A549 (cell line): ENCODE measurements around the gene SHISA6. TPM values are rescaled to one million over a fixed set of nuclear protein-coding genes. Genes with fewer than 3 reads are reported as not detected.

Experiments
- ATAC-seq, 2 experiments: fragments of 200-7000 bp in 1 of 2; fragments of >200 bp in 1 of 2; cut with Nextera tagmentation in 1 of 2; cut with Tn5 transposase in 1 of 2; 3 replicates each; pipeline versions ENCODE4 v1.8.0 to v1.9.1; 2018 to 2020; ENCODE audit warnings: mild to moderate bottlenecking in 1 of 2, moderate library complexity in 1 of 2
- CTCF ChIA-PET: fragments of 300-600 bp; sonication (Branson Sonifier 250); formaldehyde crosslinking; extraction: SDS; loops from one replicate; lab custom pipeline; 2021; ENCODE audit warnings: antibody characterized with exemption, inconsistent platforms; lab: Yijun Ruan, JAX
- POLR2A ChIA-PET: fragments of 350-600 bp; formaldehyde crosslinking; extraction: SDS; loops from one replicate; lab custom pipeline; 2021; ENCODE audit warnings: antibody characterized with exemption, inconsistent platforms; lab: Yijun Ruan, JAX
- DNase-seq, 2 experiments: peaks; one replicate each; pipeline versions ENCODE4 v3.0.0 to v3.0.0-alpha.2; 2011 to 2016; ENCODE audit warnings: low read depth in 1 of 2, low spot score in 1 of 2
- FAIRE-seq: peaks from 2 replicates; lab custom pipeline; 2011; peaks lifted over from hg19 to GRCh38; lab: Jason Lieb, UNC
- H3K27ac ChIP-seq, 2 experiments: fragments of >200 bp; sonication (Bioruptor Twin); formaldehyde crosslinking; 3 replicates each; pipeline ENCODE4 v1.5.1; 2016 to 2017
- H3K4me1 ChIP-seq: fragments of >200 bp; sonication (Bioruptor Twin); formaldehyde crosslinking; 3 replicates; pipeline ENCODE4 v1.6.1; 2016
- H3K4me2 ChIP-seq: fragments of >200 bp; sonication (Bioruptor Twin); formaldehyde crosslinking; 3 replicates; pipeline ENCODE4 v1.6.1; 2016
- H3K4me3 ChIP-seq: fragments of >200 bp; sonication (Bioruptor Twin); formaldehyde crosslinking; 3 replicates; pipeline ENCODE4 v1.5.1; 2016
- H3K9me3 ChIP-seq: fragments of >200 bp; sonication (Bioruptor Twin); formaldehyde crosslinking; 3 replicates; pipeline ENCODE4 v1.6.1; 2016
- CBX2 ChIP-seq: fragments of 200-600 bp; sonication (generic); IDR thresholded peaks from 2 replicates; pipeline ENCODE4 v1.6.1; 2016; ENCODE audit warnings: low read depth, mild to moderate bottlenecking, borderline replicate concordance
- CHD4 ChIP-seq: fragments of 200-600 bp; sonication (generic); IDR thresholded peaks from 2 replicates; pipeline ENCODE4 v1.6.1; 2016; ENCODE audit warnings: antibody characterized with exemption, mild to moderate bottlenecking, borderline replicate concordance
- EHF ChIP-seq: fragments of 250-450 bp; sonication (Bioruptor Pico); IDR thresholded peaks from 2 replicates; pipeline ENCODE4 v1.5.0; 2020; ENCODE audit warnings: mild to moderate bottlenecking
- EHMT2 ChIP-seq: fragments of 200-600 bp; sonication (generic); IDR thresholded peaks from 2 replicates; pipeline ENCODE4 v1.6.1; 2016; ENCODE audit warnings: antibody characterized with exemption, low read depth, mild to moderate bottlenecking, moderate library complexity
- FOXS1 ChIP-seq: fragments of 250-450 bp; sonication (Bioruptor Pico); IDR thresholded peaks from 2 replicates; pipeline ENCODE4 v1.5.0; 2020; ENCODE audit warnings: mild to moderate bottlenecking, moderate library complexity
- KDM1A ChIP-seq: fragments of 200-600 bp; sonication (generic); IDR thresholded peaks from 2 replicates; pipeline ENCODE4 v1.6.1; 2016; ENCODE audit warnings: low read depth, mild to moderate bottlenecking
- KDM5A ChIP-seq: fragments of 200-600 bp; sonication (generic); IDR thresholded peaks from 2 replicates; pipeline ENCODE4 v1.6.1; 2016; ENCODE audit warnings: antibody characterized with exemption, mild to moderate bottlenecking
- MAFK ChIP-seq: fragments of 450-650 bp; IDR thresholded peaks from 2 replicates; pipeline ENCODE4 v1.6.1; 2014; ENCODE audit not compliant: partially characterized antibody
- MYC ChIP-seq: IDR thresholded peaks from 2 replicates; pipeline ENCODE4 v1.6.1; 2012; ENCODE audit warnings: mild to moderate bottlenecking, inconsistent platforms, low read length, improper control_type of control experiment, borderline replicate concordance
- NFE2L2 ChIP-seq: fragments of 150-350 bp; conservative IDR thresholded peaks from 2 replicates; pipeline ENCODE4 v1.6.1; 2014; ENCODE audit warnings: low read length
- NR3C1 ChIP-seq: fragments of >200 bp; sonication (Bioruptor Twin); formaldehyde crosslinking; IDR thresholded peaks from 3 replicates; pipeline ENCODE4 v1.6.1; 2017
- PHF8 ChIP-seq: fragments of 200-600 bp; sonication (generic); IDR thresholded peaks from 2 replicates; pipeline ENCODE4 v1.6.1; 2016; ENCODE audit warnings: low read depth, mild to moderate bottlenecking, antibody characterized with exemption, moderate library complexity, borderline replicate concordance
- POLR2AphosphoS2 ChIP-seq: conservative IDR thresholded peaks from 2 replicates; pipeline ENCODE4 v1.6.1; 2012; ENCODE audit warnings: low read length, improper control_type of control experiment, inconsistent platforms
- RAD21 ChIP-seq, 2 experiments: fragments of >200 bp in 1 of 2; sonication (Bioruptor Twin) in 1 of 2; formaldehyde crosslinking in 1 of 2; IDR thresholded peaks in 1 of 2; conservative IDR thresholded peaks in 1 of 2; 2 replicates in 1 of 2; 3 replicates in 1 of 2; pipeline ENCODE4 v1.6.1; 2012 to 2018; ENCODE audit warnings: inconsistent platforms in 1 of 2
- RARB ChIP-seq: fragments of 250-450 bp; sonication (Bioruptor Pico); IDR thresholded peaks from 2 replicates; pipeline ENCODE4 v1.8.0; 2021; ENCODE audit warnings: mild to moderate bottlenecking, moderate library complexity
- RFX5 ChIP-seq: fragments of 450-650 bp; IDR thresholded peaks from 2 replicates; pipeline ENCODE4 v1.7.1; 2014; ENCODE audit warnings: antibody characterized with exemption, mild to moderate bottlenecking, moderate library complexity
- SREBF2 ChIP-seq: fragments of 450-650 bp; IDR thresholded peaks from 2 replicates; pipeline ENCODE4 v1.6.1; 2014; ENCODE audit warnings: mild to moderate bottlenecking, moderate library complexity
- ZC3H11A ChIP-seq: fragments of 450-650 bp; IDR thresholded peaks from 2 replicates; pipeline ENCODE4 v1.6.1; 2014; ENCODE audit warnings: antibody characterized with exemption, mild to moderate bottlenecking
- ZSCAN20 ChIP-seq: fragments of 250-450 bp; sonication (Bioruptor Pico); IDR thresholded peaks from 2 replicates; pipeline ENCODE4 v1.8.0; 2022; ENCODE audit warnings: mild to moderate bottlenecking, moderate library complexity
- WGBS: methylation state at CpG from one replicate; pipeline ENCODE4 v1.1.6; 2017; ENCODE audit errors: missing lambda C conversion rate; 5-methylcytosine and 5-hydroxymethylcytosine counted together
- polyA plus RNA-seq, 4 experiments: library from polyadenylated mRNA; depleted of rRNA in 3 of 4; stranded (reverse); fragments of >200 nt; fragmentation: RNase III in 1 of 4; extraction: RNeasy Plus Mini Kit Qiagen cat#74134 plus additional on column Dnase treatment in 1 of 4; gene quantifications; 2 replicates in 3 of 4; 3 replicates in 1 of 4; pipeline ENCODE4 v1.2.3, GENCODE V29; 2011 to 2017
- TF ChIP-seq, protein P1 (sequence below): IDR thresholded peaks from 2 replicates; pipeline ENCODE4 v1.6.1; 2012
- TF ChIP-seq, protein P2 (sequence below): fragments of 450-650 bp; IDR thresholded peaks from 2 replicates; pipeline ENCODE4 v1.6.1; 2014; ENCODE audit warnings: antibody characterized with exemption
- TF ChIP-seq, protein P3 (sequence below): fragments of 200-600 bp; sonication (generic); IDR thresholded peaks from 2 replicates; pipeline ENCODE4 v1.6.1; 2016; ENCODE audit warnings: antibody characterized with exemption, mild to moderate bottlenecking, moderate library complexity

The SHISA6 gene
- polyA plus RNA-seq, 2 of the 4 experiments (the other 2 are of a cell fraction) = not detected

GRCh38 chr17:11550431-11550830, 309.4 kb downstream of the SHISA6 start:
- CTCF ChIA-PET = interaction anchor here (0.5 to 1.0 kb wide), 2 partner anchors 36 to 59 kb away, joined by 3 read pairs; no protein-coding TSS in a partner anchor
- no peak for FAIRE-seq
- WGBS = 5% methylated on average over 2 of the region's 2 CpGs

GRCh38 chr17:11551442-11551841, 310.4 kb downstream of the SHISA6 start:
- WGBS = 23% methylated on average over 6 of the region's 6 CpGs
- TF ChIP-seq RARB (CRISPR knock-in tag) (no peak), EHMT2 (no peak), FOXS1 (CRISPR knock-in tag) (no peak), KDM1A (no peak), RAD21 (conservative IDR thresholded peaks at IDR 0.05 in 1 of 2, IDR thresholded peaks at IDR 0.05 in 1 of 2) (no peak), SREBF2 (no peak), ZSCAN20 (CRISPR knock-in tag) (no peak), POLR2AphosphoS2 (no peak), MYC (no peak), KDM5A (no peak), RFX5 (no peak), EHF (no peak), MAFK (no peak), NR3C1 (no peak), ZC3H11A (no peak), CBX2 (no peak), PHF8 (no peak), CHD4 (no peak)
- TF ChIP-seq, protein P1, sequence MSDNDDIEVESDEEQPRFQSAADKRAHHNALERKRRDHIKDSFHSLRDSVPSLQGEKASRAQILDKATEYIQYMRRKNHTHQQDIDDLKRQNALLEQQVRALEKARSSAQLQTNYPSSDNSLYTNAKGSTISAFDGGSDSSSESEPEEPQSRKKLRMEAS = no peak
- TF ChIP-seq, protein P2, sequence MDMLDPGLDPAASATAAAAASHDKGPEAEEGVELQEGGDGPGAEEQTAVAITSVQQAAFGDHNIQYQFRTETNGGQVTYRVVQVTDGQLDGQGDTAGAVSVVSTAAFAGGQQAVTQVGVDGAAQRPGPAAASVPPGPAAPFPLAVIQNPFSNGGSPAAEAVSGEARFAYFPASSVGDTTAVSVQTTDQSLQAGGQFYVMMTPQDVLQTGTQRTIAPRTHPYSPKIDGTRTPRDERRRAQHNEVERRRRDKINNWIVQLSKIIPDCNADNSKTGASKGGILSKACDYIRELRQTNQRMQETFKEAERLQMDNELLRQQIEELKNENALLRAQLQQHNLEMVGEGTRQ = no peak
- TF ChIP-seq, all 56 proteins: peak for 0
- no peak for DNase-seq
- Histone ChIP-seq H3K27ac (no peak overlapping the region), H3K9me3 (no peaks in the 10 kb centered on the region), H3K4me1 (no peaks in the 10 kb centered on the region), H3K4me3 (no peak overlapping the region), H3K4me2 (no peak overlapping the region)
- ATAC-seq = no peak
- CTCF ChIA-PET = interaction anchor here (1.7 kb wide), 1 partner anchor 93 kb away, joined by 3 read pairs; no protein-coding TSS in a partner anchor
- no peak for FAIRE-seq
- POLR2A ChIA-PET = no interaction called here

More at GRCh38 chr17:11550431-11550830, 309.4 kb downstream of the SHISA6 start:
- POLR2A ChIA-PET = no interaction called here
- no peak overlapping the region for H3K4me3 ChIP-seq
- H3K4me2 ChIP-seq = no peak overlapping the region
- no peaks in the 10 kb centered on the region for H3K9me3 ChIP-seq
- DNase-seq = no peak
- H3K4me1 ChIP-seq = no peaks in the 10 kb centered on the region
- no peak for TF ChIP-seq NFE2L2
- TF ChIP-seq, protein P3, sequence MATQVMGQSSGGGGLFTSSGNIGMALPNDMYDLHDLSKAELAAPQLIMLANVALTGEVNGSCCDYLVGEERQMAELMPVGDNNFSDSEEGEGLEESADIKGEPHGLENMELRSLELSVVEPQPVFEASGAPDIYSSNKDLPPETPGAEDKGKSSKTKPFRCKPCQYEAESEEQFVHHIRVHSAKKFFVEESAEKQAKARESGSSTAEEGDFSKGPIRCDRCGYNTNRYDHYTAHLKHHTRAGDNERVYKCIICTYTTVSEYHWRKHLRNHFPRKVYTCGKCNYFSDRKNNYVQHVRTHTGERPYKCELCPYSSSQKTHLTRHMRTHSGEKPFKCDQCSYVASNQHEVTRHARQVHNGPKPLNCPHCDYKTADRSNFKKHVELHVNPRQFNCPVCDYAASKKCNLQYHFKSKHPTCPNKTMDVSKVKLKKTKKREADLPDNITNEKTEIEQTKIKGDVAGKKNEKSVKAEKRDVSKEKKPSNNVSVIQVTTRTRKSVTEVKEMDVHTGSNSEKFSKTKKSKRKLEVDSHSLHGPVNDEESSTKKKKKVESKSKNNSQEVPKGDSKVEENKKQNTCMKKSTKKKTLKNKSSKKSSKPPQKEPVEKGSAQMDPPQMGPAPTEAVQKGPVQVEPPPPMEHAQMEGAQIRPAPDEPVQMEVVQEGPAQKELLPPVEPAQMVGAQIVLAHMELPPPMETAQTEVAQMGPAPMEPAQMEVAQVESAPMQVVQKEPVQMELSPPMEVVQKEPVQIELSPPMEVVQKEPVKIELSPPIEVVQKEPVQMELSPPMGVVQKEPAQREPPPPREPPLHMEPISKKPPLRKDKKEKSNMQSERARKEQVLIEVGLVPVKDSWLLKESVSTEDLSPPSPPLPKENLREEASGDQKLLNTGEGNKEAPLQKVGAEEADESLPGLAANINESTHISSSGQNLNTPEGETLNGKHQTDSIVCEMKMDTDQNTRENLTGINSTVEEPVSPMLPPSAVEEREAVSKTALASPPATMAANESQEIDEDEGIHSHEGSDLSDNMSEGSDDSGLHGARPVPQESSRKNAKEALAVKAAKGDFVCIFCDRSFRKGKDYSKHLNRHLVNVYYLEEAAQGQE = peak; percentile 54; the same call in 1 of the 2 replicates
- H3K27ac ChIP-seq = no peak overlapping the region
- no peak for ATAC-seq
